Mesenteric fat pad (tissue), 1 donor: ENCODE measurements around the gene SLC16A2. TPM values are rescaled to one million over a fixed set of nuclear protein-coding genes. Genes with fewer than 3 reads are reported as not detected.

ENCODE experiments used
- DNase-seq: peaks from one replicate; pipeline ENCODE4 v3.0.0-alpha.2; 2020; ENCODE audit warnings: low spot score
- long read RNA-seq: library from polyadenylated mRNA; unstranded; transcript quantifications from one replicate; pipeline ENCODE4 v2.0.0, GENCODE V29; 2020
- total RNA-seq: library from RNA; stranded (reverse); fragmentation: NEBNext Ultra II Directional; extraction: Animal tissue kit (Norgen Biotek cat#: 25700); gene quantifications from one replicate; pipeline ENCODE4 v1.2.1, GENCODE V29; 2021
- donor health status: DM: yes; HTN: yes; CAD: no.

Gene SLC16A2
- 13.9 TPM for total RNA-seq
- long read RNA-seq, full-length matches to known transcripts, result 1 of 16 reads
- long read RNA-seq, partial matches to known transcripts, result 15 of 16 reads
- long read RNA-seq, other reads (novel, unspliced or antisense), result 0 of 16 reads

DNA sequence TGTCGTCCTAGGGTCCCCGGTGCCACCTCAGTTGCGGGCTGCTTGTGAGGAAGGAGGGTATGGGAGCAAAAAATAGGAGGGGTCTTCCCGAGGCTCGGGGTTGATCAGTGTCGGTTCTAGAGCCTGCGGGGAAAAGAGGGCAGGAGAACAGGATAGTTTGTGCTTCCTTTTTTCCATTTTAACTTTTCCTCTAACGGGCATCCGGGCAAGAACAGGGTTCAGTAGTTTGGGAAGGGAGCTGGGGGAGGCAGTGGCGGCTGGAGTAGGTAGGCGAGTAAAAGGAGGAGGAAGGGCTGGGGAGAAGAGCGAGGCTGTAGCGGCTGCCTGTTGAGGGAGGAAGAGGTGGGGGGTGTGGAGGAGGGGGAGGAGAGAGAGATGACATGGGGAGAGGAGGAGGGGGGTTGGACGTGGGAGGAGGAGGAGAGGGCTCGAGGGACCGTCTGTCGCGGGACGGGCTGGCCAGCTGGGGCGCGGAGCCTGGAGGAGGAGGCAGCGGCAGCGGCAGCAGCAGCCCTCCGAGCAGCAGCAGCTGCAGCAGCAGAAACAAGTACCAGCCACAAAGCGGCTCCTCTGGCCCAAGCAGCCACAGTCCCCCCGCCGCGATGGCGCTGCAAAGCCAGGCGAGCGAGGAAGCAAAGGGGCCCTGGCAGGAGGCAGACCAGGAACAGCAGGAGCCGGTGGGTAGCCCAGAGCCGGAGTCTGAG is at the start of gene SLC16A2:
TSS of gene SLC16A2 (plus strand) at position 458 of the 704 bp plus-strand sequence. CDS start at position 603, 145 bp downstream.
- DNase-seq, result no peak

DNA sequence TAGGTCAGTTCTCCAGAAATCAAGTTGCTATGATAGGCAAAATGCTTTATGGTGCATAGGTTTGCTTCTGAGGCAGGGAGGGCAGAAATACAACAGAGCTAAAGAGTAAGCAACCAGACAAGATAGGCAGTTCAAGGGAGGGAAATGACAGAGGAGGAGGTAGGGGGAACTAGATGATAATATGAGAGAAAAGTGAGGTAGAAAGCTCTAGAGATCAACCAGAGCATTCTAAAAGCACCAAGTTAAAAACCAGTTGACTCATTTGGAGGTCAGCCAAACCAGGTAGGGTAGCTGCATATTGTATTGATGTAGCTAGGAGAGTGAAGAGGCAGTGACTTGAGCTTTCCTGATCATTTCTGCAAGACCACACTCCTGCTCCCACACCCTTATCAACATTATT is 49.0 kb upstream of the SLC16A2 start:
- no peak for DNase-seq

DNA sequence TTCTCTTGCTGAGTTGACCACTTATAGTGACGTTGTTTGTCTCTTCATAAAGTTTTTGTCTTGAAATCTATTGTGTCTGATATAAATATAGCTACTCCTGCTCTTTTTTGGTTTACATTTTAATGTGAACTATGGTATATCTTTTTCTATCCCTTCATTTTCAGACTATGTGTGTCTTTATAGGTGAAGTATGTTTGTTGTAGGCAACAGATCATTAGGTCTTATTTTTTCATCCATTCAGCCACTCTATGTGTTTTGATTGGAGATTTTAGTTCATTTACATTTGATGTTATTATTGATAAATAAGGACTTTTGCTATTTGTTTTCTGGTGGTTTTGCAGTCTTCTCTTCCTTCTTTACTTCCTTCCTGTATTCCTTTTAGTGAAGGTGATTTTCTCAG is 44.0 kb upstream of the SLC16A2 start:
- no peak for DNase-seq

DNA sequence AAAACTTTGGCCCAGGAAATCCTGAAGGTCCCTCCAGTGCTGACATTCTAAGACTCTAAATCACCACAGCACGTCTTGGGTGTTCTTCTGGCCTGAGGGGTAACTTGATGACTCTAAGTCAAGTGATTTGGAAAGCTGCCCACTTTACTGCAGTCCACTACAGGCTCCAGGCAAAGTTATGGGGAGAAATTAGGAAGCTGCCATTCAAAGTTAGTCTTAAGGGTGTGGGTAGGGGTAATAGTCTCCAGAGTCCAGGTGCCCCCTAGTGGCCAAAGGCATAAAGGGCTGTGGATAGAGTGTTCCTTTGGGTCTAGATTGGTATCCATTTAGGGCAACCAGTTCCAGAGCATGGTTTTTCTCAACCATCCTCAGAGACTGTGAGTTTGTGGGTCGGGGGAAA is 38.7 kb upstream of the SLC16A2 start:
- DNase-seq, result no peak

DNA sequence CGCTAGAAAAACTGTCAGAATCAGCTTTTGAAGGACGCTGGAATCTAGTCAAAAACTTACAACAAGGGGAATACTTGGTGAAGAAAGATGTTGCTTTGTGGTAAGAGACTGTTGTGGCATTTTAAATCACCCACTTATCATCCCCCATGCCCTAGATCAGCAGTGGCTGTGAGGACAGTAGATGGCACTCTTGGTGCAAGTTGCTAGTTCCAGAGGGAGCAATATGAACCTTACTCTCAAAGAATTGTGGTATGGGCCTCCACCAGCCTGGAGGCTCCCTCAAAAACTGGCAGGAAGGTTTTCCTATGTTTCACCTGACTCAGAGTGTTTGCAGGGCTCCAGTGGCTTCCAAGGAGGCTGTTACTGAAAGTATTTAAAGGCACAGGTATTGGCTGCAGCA is 37.7 kb upstream of the SLC16A2 start:
- no peak for DNase-seq

DNA sequence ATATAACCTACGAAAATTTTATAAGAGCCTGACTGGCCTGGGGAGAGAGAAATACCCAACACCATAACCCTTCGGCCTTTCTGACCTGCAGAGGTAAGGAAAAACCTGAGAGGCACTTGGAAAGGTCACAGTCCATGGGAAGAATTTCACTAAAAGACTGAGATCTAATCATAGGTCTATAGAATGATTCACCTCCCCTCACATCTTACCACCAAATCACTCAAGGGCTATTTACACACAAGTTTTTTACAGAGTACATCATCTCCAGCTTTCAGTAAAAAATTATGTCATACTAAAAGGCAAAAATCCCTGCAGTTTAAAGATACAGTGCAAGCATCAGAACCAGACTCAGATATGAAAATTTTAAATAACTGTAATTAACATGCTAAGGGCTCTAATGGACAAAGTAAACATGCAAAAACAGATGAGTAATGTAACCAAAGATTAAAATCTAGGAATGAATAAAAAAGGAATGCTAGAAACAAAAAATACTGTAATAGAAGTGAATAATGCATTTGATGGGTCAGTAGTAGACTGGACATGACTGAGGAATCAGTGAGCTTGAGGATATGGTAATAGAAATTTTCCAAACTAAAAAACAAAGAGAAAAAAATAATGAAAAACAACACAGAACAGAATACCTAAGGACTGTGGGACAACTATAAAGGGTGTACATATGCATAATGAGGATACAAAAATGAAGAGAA is 32.1 kb upstream of the SLC16A2 start:
- no peak for DNase-seq

DNA sequence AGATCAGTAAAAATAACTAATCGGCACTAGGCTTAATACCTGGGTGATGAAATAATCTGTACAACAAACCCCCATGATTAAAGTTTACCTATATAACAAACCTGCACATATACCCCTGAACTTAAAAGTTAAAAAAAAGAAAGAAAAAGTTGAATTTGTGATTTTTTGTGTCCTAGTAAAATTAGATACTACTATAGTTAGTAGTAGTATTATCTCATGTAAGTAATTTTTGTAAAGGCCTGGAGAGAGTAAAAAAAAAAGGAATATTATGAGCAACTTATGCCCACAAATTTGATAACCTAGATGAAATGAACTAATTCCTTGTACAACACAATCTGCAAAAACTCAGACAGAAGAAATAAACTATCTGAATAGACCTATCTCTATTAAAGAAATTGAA is 25.7 kb upstream of the SLC16A2 start:
- no peak for DNase-seq

DNA sequence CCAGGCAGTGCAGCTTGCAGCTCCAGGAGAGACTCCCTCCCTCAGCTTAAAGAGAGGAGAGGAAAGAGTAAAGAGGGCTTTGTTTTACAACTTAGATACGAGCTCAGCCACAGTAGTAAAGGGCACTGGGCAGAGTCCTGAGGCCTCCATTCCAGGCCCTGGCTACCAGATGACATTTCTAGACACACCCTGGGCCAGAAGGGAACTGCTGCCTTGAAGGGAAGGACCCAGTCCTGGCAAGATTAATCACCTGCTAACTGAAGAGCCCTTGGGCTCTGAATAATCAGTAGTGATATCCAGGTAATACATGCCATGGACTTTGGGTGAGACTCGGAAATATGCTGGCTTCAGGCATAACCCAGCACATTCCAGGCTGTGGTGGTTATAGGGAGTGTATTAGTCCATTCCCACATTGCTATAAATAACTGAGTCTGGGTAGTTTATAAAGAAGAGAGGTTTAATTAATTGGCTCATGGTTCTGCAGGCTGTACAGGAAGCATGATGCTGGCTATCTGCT is 15.3 kb upstream of the SLC16A2 start:
- DNase-seq, result no peak

DNA sequence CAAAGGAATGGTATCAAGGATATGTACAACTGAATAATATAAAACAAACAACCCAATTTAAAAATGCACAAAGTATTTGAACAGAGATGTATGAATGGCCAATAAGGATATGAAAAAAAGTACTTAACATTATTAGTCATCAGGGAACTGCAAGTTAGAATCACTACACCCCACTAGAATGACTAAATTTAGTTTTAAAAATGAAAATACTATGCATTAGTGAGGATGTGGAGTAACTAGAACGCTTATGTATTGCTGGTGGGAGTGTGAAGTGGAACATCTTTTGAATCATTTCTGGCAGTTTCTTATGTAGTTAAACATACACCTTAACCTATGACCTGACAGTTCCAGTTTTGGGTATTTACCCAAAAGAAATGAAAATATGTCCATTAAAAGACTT is 13.0 kb upstream of the SLC16A2 start:
- no peak for DNase-seq

DNA sequence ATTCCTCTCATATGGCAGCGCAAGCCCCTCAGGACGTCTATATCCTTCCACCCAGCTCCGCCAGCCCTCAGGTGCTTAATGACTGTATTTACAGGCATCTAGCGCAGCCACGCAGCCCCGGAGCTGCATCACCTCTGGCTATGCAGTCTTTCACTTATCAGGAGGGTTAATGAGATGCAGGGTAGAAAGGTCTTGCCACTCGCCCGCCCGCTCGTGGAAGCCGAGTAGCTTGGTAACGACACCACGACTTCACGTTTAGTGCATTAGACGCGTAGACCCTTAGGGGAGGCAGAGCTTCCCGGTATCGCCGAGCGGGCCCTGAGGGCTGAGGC is 1.5 kb upstream of the SLC16A2 start:
- DNase-seq, result no peak

DNA sequence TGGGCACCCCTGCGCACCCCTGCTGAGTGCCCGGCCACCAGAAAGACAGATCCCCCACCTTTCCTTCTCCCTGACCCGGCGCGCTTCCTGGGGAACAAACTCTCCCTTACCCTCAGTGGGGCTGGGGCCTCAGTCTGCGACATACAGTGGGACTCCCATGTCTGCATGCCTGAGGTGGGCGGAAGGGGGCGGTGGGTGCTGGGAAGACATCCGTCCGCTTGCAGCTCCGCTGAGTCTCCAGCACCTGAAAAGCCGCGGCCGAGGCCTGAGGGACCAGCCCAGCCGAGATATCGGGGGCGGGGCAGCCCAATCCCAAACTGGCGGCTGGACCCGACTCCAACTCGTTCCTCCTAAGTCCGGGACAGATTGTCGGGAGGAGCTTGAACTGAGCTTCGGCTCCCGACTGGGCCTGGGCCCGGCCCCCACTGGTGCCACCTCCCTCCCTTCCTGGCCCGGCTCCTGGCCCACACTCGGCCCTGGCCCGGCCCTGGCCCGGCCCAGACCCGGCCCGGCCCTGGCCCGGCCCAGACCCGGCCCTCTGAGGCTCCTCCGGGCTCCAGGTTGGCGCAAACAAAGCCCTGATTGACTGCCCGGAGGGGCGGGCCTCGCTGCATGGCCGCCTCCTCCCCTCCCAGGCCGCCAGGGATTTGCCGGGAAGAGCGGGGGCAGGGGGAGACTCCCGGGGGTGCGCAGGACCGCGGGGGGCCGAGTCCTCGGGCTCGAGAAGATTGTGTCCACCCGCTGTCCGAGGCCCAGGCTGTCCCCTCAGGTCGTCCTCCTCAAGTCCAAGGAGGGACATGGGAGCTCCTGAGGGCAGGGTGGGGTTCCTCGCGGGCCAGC is 877 bp upstream of the SLC16A2 start:
- no peak for DNase-seq

DNA sequence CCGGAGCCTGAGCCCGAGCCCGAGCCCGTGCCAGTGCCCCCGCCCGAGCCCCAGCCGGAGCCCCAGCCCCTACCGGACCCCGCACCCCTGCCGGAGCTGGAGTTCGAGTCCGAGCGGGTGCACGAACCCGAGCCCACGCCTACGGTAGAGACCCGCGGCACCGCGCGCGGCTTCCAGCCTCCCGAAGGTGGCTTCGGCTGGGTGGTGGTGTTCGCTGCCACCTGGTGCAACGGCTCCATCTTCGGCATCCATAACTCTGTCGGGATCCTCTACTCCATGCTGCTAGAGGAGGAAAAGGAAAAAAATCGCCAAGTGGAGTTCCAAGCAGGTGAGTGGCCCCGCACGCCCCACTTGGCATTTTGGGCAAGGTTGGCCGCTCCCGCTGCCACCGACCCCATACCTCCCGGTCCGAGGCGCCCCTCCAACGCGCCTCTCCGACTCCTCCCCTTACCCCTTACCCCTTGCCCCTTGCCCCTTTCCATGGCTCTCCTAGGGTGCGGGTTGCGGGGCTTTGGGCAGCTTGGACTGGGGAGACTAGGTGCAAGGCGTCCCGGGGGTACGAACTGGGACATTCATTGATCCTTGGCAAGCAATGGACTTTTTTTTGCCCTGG is 553 bp downstream of the SLC16A2 start:
- DNase-seq, result no peak

DNA sequence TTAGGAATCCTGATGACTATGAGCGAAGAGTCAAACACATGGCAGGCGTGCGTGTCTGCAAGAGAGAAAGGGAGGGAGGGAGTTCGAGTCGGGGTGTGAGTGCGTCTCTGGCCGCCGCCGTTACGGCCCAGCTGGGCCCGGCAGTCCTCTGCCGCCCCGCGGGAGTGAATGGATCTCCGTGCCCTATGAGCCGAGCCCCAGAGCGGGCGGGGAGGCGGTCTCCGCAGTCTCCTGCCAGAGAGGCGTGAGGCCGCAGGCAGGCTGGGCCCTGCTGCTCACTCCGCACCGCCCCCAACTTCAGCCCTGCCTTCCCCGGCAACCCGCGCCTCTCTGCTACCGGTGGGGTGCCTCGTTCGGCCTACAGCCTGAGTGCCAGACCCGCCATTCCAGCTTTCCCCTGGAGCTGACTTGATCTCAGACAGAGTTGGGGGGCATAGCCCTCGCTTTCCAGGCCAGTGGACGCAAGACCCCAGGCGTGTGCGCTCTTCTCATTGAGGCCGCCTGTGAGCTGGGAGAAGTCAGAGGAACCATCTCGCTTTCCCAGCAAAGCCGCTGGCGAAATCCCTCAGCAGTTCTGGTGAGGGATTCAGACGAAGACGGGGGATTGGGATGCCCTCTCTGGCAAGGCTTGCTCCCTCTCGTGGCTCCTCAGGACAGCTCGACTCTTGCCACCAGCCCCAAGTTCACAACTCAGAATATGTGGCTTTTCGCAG is 1.4 kb downstream of the SLC16A2 start:
- DNase-seq, result no peak

DNA sequence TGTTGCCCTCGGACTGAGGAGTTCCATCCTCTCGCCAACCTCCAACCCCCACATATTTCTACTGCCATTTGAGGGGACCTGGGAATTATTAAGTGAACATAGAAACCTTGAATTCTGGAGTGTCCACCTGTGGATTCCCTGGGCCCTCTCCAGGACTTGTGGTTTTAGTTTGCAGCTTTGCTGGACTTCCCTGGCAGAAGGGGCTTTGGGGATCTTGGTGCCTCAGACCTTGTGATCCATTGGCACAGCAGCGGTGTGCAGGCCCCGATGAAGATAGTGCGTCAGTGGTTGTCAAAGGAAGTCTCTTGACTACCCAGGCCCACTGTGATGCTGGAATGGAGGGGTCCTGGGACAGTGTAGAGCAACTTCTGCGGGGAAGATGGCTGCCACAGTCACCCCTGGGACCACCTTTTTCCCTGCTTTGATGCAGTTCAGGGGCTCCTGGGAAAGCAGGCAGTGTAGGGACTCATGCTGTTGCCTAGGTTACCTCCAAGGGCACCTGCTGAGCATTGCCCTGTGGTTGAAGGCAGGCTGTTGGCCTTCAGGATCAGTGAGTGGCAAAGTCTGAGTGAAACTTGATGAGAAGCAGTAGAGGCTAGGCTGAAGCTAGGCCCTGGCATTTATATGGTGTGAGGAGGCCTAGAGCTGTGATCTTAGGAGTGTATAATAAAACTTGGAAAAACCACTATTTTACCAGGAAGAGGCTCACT is 2.2 kb downstream of the SLC16A2 start:
- DNase-seq, result no peak

DNA sequence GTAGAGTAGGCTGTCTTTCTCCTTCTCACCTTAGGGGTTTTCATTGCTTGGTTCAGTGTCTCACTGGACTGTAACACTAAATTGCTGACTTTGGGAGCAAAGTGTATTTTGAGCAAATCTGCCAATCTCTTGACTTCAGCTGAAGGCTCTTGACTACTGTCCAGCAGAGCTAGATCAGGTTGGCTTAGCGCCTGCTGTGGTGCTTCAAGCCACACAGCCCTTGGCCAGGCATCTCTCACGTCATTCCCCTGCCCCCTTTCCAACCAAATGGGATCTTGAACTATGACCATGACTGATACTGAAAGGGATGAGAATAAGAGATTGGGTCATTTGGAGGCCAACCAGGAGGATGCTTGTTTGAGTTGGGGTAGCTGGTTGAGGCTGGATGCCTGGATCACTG is 4.8 kb downstream of the SLC16A2 start:
- no peak for DNase-seq

DNA sequence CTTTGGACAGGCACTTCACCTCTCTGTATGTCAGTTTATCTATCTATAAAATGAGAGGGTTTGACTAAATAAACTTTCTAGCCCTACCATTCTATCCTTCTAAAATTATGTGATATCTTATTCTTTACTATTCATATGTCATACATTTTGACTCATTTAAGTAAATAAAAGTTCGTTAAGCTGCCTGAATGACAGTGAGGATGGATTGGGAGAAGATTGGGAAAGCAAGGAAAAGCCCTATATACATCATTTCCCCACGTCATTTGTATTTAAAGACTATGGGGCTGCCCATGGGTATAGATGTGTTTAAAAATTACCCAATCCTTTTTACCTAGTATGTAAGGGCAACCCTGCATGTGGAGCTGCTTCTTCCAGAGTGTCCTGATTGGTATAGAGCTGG is 5.3 kb downstream of the SLC16A2 start:
- DNase-seq, result no peak

DNA sequence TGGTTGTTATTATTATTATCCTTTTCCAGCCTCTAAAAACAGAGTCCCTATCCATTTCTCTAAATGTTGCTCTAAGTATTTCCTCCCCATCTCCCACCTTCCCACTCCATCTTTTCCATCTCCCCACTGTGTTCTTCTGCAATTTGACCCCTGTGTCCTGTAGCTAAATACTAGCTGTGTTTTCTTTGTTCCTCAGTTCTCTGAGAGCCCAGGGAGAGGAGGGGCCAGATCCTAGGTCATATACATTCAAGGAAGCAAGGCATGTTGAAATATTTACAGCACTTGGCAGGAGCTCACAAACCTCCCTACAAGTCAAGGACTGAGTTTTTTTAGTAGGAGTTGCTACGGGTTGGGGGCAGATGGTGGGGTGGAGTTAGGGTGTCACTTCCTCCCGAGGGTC is 10.5 kb downstream of the SLC16A2 start:
- no peak for DNase-seq

DNA sequence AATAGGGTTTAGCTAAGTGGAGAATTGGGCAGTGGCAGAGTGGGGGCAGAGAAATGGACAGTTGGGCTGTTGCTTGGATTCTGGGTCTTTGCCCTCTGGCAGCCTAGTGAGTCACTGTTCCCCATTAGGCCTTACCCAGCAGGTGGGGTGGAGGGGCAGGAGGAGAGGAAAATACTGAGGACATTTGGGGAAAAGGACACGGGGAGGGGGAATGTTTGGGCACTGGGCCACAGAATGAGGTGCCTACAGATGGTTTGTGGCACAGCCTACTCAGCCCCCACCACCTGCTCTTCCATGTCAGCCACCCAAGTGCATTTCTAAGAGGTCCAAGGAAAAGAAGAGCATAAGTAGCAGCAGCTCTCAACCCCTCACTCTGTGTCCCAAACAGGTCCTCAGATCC is 13.0 kb downstream of the SLC16A2 start:
- DNase-seq, result no peak

DNA sequence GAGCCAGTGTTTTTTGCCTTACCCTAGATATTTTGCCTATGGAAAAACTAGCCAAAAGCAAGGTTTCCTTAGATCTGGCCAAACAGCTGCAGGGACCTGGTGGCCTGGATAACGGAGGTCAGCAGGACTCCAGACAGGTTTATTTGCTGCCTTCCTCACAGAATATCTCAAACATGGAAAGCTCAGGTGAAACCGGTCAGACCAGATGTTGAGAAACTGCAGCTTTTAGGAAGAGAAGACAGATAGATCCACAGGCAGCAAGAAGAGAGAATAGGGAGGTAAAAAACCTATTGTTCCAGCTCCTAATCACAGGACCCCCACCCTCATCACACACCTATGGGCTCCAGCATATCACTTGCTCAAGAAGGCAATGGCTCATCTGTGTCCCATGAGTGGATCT is 16.2 kb downstream of the SLC16A2 start:
- DNase-seq, result no peak

DNA sequence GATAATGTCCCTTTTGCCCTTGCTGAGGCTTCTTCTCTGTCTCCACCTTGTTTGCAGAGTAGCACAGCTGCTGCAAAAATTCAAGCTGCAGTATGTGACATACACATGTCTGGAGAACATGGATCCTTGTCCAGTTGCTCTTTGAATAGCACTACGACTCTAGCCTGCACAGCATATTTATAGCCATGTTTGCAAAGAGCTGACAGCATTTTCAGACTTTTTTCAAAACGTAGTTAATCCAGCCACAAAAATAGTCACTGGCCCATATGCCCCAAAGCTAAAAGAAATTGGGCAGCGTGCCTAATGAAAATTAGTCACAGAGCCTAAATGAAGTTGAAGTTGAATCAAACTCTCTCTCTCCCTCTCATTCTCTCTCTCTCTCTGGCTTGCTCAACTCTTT is 17.5 kb downstream of the SLC16A2 start:
- no peak for DNase-seq
